ENCODE measurements around the gene CACNA1H. TPM values are rescaled to one million over a fixed set of nuclear protein-coding genes. Genes with fewer than 3 reads are reported as not detected.

CACNA1H gene
- total RNA-seq, 4 donors from 2014 or later: 6.8 to 94.5 (median 27.6) TPM

- H3K27me3 ChIP-seq: no peaks in the 10 kb centered on the region
- H3K27ac ChIP-seq: no peak overlapping the region
- DNase-seq: no peak
- no peak for TF ChIP-seq POLR2A (IDR thresholded peaks at IDR 0.05)
- no peak for TF ChIP-seq CTCF (IDR thresholded peaks at IDR 0.05)
- H3K4me1 ChIP-seq: no peaks in the 10 kb centered on the region
- no peaks in the 10 kb centered on the region for H3K36me3 ChIP-seq
- intact Hi-C loops (cut with DNase I; ENCODE audit: low total_unique reads): no loop called here
- no peaks in the 10 kb centered on the region for H3K9me3 ChIP-seq
- H3K4me3 ChIP-seq: no peak overlapping the region
Measured at GRCh38 chr16:1218061-1218929, 65.4 kb downstream of the CACNA1H start.

- Histone ChIP-seq H3K4me1 (no peaks in the 10 kb centered on the region), H3K27me3 (no peaks in the 10 kb centered on the region), H3K9me3 (no peaks in the 10 kb centered on the region), H3K27ac (no peak overlapping the region), H3K4me3 (no peak overlapping the region), H3K36me3 (no peaks in the 10 kb centered on the region)
- TF ChIP-seq POLR2A (IDR thresholded peaks at IDR 0.05) (no peak), CTCF (IDR thresholded peaks at IDR 0.05) (no peak)
- no peak for DNase-seq
- intact Hi-C loops (cut with DNase I; ENCODE audit: low total_unique reads): no loop called here
Measured at GRCh38 chr16:1218930-1219611, 66.2 kb downstream of the CACNA1H start.

- intact Hi-C loops (cut with DNase I; ENCODE audit: low total_unique reads): no loop called here
- no peak overlapping the region for H3K27ac ChIP-seq
- H3K4me3 ChIP-seq: no peak overlapping the region
- no peak for DNase-seq
- H3K4me1 ChIP-seq: no peaks in the 10 kb centered on the region
- no peaks in the 10 kb centered on the region for H3K9me3 ChIP-seq
- no peak for TF ChIP-seq POLR2A (IDR thresholded peaks at IDR 0.05)
- TF ChIP-seq CTCF (IDR thresholded peaks at IDR 0.05): no peak
- H3K36me3 ChIP-seq: no peaks in the 10 kb centered on the region
- H3K27me3 ChIP-seq: no peaks in the 10 kb centered on the region
Measured at GRCh38 chr16:1220098-1220728, 67.3 kb downstream of the CACNA1H start.

- no peaks in the 10 kb centered on the region for H3K9me3 ChIP-seq
- H3K4me1 ChIP-seq: no peaks in the 10 kb centered on the region
- H3K27me3 ChIP-seq: no peaks in the 10 kb centered on the region
- DNase-seq: no peak
- no peaks in the 10 kb centered on the region for H3K36me3 ChIP-seq
- H3K4me3 ChIP-seq: no peak overlapping the region
- H3K27ac ChIP-seq: no peak overlapping the region
- TF ChIP-seq CTCF (IDR thresholded peaks at IDR 0.05): no peak
- TF ChIP-seq POLR2A (IDR thresholded peaks at IDR 0.05): no peak
- intact Hi-C loops (cut with DNase I; ENCODE audit: low total_unique reads): no loop called here
Measured at GRCh38 chr16:1220841-1221627, 68.1 kb downstream of the CACNA1H start.

All from uterus (tissue), 4 donors.